ENCODE data around the gene NANOGP8.
"Not testable (repeated sequence)": the region's sequence is repeated elsewhere in the genome, so short reads cannot be mapped to it uniquely, and the experiment has no call there.

NANOGP8 gene

GRCh38 chr15:35085176-35085919, at the start of gene NANOGP8:
NANOGP8 (minus strand) TSS chr15:35085295; CDS start chr15:35085110, 185 bp downstream.
- not testable (repeated sequence) for DNase-seq

- DNase-seq: no peak
Observed at GRCh38 chr15:35134299-35134698, 49.2 kb upstream of the NANOGP8 start.

- no peak for DNase-seq
Observed at GRCh38 chr15:35130245-35130644, 45.1 kb upstream of the NANOGP8 start.

- DNase-seq: no peak
Observed at GRCh38 chr15:35129361-35129760, 44.3 kb upstream of the NANOGP8 start.

GRCh38 chr15:35127717-35128116, 42.6 kb upstream of the NANOGP8 start:
- no peak for DNase-seq

GRCh38 chr15:35126236-35126635, 41.1 kb upstream of the NANOGP8 start:
- no peak for DNase-seq

- no peak for DNase-seq
Observed at GRCh38 chr15:35123743-35124142, 38.6 kb upstream of the NANOGP8 start.

GRCh38 chr15:35121611-35122359, 36.7 kb upstream of the NANOGP8 start:
- no peak for DNase-seq

GRCh38 chr15:35120173-35120572, 35.1 kb upstream of the NANOGP8 start:
- DNase-seq: no peak

- DNase-seq: no peak
Observed at GRCh38 chr15:35118960-35119359, 33.9 kb upstream of the NANOGP8 start.

- DNase-seq: no peak
Observed at GRCh38 chr15:35117543-35118265, 32.6 kb upstream of the NANOGP8 start.

GRCh38 chr15:35115155-35115725, 30.1 kb upstream of the NANOGP8 start:
- DNase-seq: no peak

- DNase-seq: no peak
Observed at GRCh38 chr15:35112346-35112745, 27.3 kb upstream of the NANOGP8 start.

- no peak for DNase-seq
Observed at GRCh38 chr15:35111861-35112260, 26.8 kb upstream of the NANOGP8 start.

- no peak for DNase-seq
Observed at GRCh38 chr15:35108453-35108852, 23.4 kb upstream of the NANOGP8 start.

- DNase-seq: no peak
Observed at GRCh38 chr15:35107561-35107960, 22.5 kb upstream of the NANOGP8 start.

GRCh38 chr15:35107122-35107521, 22.0 kb upstream of the NANOGP8 start:
- DNase-seq: no peak

GRCh38 chr15:35104526-35105147, 19.5 kb upstream of the NANOGP8 start:
- no peak for DNase-seq

GRCh38 chr15:35102186-35102585, 17.1 kb upstream of the NANOGP8 start:
- DNase-seq: no peak

GRCh38 chr15:35101335-35101734, 16.2 kb upstream of the NANOGP8 start:
- DNase-seq: no peak

GRCh38 chr15:35098737-35099136, 13.6 kb upstream of the NANOGP8 start:
- DNase-seq: no peak

GRCh38 chr15:35095941-35096340, 10.8 kb upstream of the NANOGP8 start:
- no peak for DNase-seq

- no peak for DNase-seq
Observed at GRCh38 chr15:35092846-35093245, 7.8 kb upstream of the NANOGP8 start.

All from CD4-positive, alpha-beta T cell treated with Interleukin-6 for 4 hours (primary cell).